Esophagus muscularis mucosa (tissue), 4 donors: Measurements from ENCODE around the gene CCT7. TPM values are rescaled to one million over a fixed set of nuclear protein-coding genes. Genes with fewer than 3 reads are reported as not detected.

ENCODE experiments used
- DNase-seq: peaks from one replicate; pipeline ENCODE4 v3.0.0-alpha.2; 2017; ENCODE audit errors: extremely low spot score
- H3K27ac ChIP-seq, 4 donors: fragments of 200-600 bp; sonication (generic); replicated peaks in 1 of 4; 1 replicate in 3 of 4; 2 replicates in 1 of 4; pipeline ENCODE4 v1.5.1; 2016 to 2019; ENCODE audit warnings: mild to moderate bottlenecking in 1 of 4
- H3K27me3 ChIP-seq, 4 donors: fragments of 200-600 bp; sonication (generic); one replicate each; pipeline versions ENCODE4 v1.5.1 to v1.6.0; 2016 to 2019
- H3K36me3 ChIP-seq, 4 donors: fragments of 200-600 bp; sonication (generic); one replicate each; pipeline ENCODE4 v1.5.1; 2016 to 2019
- H3K4me1 ChIP-seq, 4 donors: fragments of 200-600 bp; sonication (generic); one replicate each; pipeline ENCODE4 v1.5.1; 2016 to 2019
- H3K4me3 ChIP-seq, 4 donors: fragments of 200-600 bp; sonication (generic); 1 replicate in 2 of 4; 2 replicates in 2 of 4; pipeline ENCODE4 v1.5.1; 2016 to 2019; ENCODE audit warnings: mild to moderate bottlenecking in 4 of 4, moderate library complexity in 1 of 4
- H3K9me3 ChIP-seq, 4 donors: fragments of 200-600 bp; sonication (generic); 1 replicate in 3 of 4; 2 replicates in 1 of 4; pipeline ENCODE4 v1.5.1; 2016 to 2019
- EP300 ChIP-seq: sonication (generic); formaldehyde crosslinking; IDR thresholded peaks from one replicate; pipeline ENCODE4 v1.6.1; 2017; ENCODE audit warnings: antibody characterized with exemption
- POLR2A ChIP-seq: fragments of 450-650 bp; IDR thresholded peaks from one replicate; pipeline ENCODE4 v1.6.1; 2017; ENCODE audit warnings: antibody characterized with exemption, moderate library complexity, mild to moderate bottlenecking, low read depth
- POLR2AphosphoS5 ChIP-seq, 2 donors: sonication (generic); formaldehyde crosslinking; IDR thresholded peaks; one replicate each; pipeline ENCODE4 v1.6.1; 2017; ENCODE audit warnings: antibody characterized with exemption in 2 of 2
- WGBS: methylation state at CpG from one replicate; pipeline ENCODE4 v1.1.5; 2018; 5-methylcytosine and 5-hydroxymethylcytosine counted together
- intact Hi-C: fragments of 100-400 bp; cut with DNase I; formaldehyde crosslinking; loops from one replicate; pipeline ENCODE4 v1.15.1; 2023
- total RNA-seq, 4 donors: library from RNA; depleted of rRNA; stranded (reverse); fragments of >200 nt; gene quantifications; one replicate each; pipeline versions ENCODE4 v1.1.0 to v1.2.1, GENCODE V29; 2016
- TF ChIP-seq, protein P1 (sequence below), 3 experiments: fragments of 200-600 bp in 2 of 3; fragments of 450-650 bp in 1 of 3; sonication (generic) in 2 of 3; IDR thresholded peaks; one replicate each; pipeline ENCODE4 v1.5.1; 2017 to 2019; ENCODE audit warnings: antibody characterized with exemption in 3 of 3, mild to moderate bottlenecking in 2 of 3, moderate library complexity in 1 of 3

The CCT7 gene
- total RNA-seq, 4 donors from 2014 or later, result 193 to 244 (median 222) TPM

GRCh38 chr2:73250872-73251846 is 17.1 kb downstream of the CCT7 start:
- no peak overlapping the region for H3K27ac ChIP-seq
- TF ChIP-seq EP300 (no peak), POLR2A (no peak), POLR2AphosphoS5 (IDR thresholded peaks at IDR 0.05) (no peak)
- TF ChIP-seq, protein P1, sequence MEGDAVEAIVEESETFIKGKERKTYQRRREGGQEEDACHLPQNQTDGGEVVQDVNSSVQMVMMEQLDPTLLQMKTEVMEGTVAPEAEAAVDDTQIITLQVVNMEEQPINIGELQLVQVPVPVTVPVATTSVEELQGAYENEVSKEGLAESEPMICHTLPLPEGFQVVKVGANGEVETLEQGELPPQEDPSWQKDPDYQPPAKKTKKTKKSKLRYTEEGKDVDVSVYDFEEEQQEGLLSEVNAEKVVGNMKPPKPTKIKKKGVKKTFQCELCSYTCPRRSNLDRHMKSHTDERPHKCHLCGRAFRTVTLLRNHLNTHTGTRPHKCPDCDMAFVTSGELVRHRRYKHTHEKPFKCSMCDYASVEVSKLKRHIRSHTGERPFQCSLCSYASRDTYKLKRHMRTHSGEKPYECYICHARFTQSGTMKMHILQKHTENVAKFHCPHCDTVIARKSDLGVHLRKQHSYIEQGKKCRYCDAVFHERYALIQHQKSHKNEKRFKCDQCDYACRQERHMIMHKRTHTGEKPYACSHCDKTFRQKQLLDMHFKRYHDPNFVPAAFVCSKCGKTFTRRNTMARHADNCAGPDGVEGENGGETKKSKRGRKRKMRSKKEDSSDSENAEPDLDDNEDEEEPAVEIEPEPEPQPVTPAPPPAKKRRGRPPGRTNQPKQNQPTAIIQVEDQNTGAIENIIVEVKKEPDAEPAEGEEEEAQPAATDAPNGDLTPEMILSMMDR (IDR thresholded peaks at IDR 0.05), result no peak
- peaks cover 71 to 91% (median 90%) of the 10 kb centered on the region in 4 donors for H3K36me3 ChIP-seq
- intact Hi-C loops, result no loop called here
- no peaks in the 10 kb centered on the region for H3K27me3 ChIP-seq
- H3K4me1 ChIP-seq, result no peaks in the 10 kb centered on the region
- H3K9me3 ChIP-seq, result no peaks in the 10 kb centered on the region
- WGBS, result 92% methylated on average over 14 of the region's 17 CpGs
- no peak overlapping the region for H3K4me3 ChIP-seq
- no peak for DNase-seq

DNA sequence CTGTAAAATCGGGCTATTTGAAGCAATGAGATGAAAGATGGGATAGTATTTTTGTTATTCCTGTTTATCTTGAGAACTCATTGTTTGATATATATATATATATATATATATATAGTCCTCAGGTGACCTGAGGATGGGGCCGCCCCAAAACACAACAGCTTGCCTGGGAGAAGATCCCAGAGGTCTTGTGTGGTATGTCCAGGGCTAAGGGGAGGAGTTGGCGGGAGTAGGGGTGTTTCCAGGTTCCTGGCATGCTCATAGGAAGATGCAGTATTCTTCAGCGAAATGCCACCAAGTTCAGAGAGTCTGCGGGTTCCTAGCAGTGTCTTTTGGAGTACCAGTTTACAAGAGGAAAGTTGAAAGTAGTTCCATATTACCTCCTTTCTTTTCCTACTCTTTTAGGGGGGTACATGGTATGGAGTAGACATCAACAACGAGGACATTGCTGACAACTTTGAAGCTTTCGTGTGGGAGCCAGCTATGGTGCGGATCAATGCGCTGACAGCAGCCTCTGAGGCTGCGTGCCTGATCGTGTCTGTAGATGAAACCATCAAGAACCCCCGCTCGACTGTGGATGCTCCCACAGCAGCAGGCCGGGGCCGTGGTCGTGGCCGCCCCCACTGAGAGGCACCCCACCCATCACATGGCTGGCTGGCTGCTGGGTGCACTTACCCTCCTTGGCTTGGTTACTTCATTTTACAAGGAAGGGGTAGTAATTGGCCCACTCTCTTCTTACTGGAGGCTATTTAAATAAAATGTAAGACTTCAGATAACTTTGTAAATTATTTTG is 18.3 kb downstream of the CCT7 start:
- intact Hi-C loops, result no loop called here
- no peak for TF ChIP-seq EP300
- no peak for TF ChIP-seq POLR2AphosphoS5 (IDR thresholded peaks at IDR 0.05)
- TF ChIP-seq, protein P1 (IDR thresholded peaks at IDR 0.05), result no peak
- TF ChIP-seq POLR2A, result no peak
- H3K27ac ChIP-seq, result no peak overlapping the region
- H3K4me1 ChIP-seq, result no peaks in the 10 kb centered on the region
- peaks cover 60 to 79% (median 77%) of the 10 kb centered on the region in 4 donors for H3K36me3 ChIP-seq
- H3K4me3 ChIP-seq, result no peak overlapping the region
- 91% methylated on average over 17 of the region's 17 CpGs for WGBS
- DNase-seq, result no peak
- H3K9me3 ChIP-seq, result no peaks in the 10 kb centered on the region
- H3K27me3 ChIP-seq, result no peaks in the 10 kb centered on the region

DNA sequence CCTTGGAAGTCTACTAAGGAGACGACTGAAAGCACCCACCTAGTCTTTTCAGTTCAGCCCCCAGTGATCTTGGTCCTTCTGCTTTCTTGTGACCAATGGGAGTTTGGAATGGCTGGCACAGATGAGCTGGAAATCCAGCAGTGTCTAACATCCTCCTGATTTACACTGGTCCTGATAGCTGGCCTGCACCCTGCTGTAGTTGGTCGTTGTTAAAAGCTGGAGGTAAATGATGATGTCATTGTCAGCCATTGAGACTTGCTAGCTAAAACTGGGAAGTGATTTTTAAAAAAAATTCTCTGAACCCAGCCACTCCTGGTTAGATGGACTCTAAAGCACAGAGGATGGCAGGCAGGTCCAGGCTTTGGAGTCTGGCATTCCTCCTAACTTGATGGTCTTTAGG is 19.3 kb downstream of the CCT7 start:
- Histone ChIP-seq H3K27ac (no peak overlapping the region), H3K36me3 (peaks cover 50 to 70% (median 69%) of the 10 kb centered on the region in 4 donors), H3K9me3 (no peaks in the 10 kb centered on the region), H3K27me3 (no peaks in the 10 kb centered on the region), H3K4me3 (no peak overlapping the region), H3K4me1 (no peaks in the 10 kb centered on the region)
- intact Hi-C loops, result no loop called here
- no peak for DNase-seq
- TF ChIP-seq, protein P1 (IDR thresholded peaks at IDR 0.05), result no peak
- no peak for TF ChIP-seq EP300
- no peak for TF ChIP-seq POLR2A
- TF ChIP-seq POLR2AphosphoS5 (IDR thresholded peaks at IDR 0.05), result no peak
- WGBS, result 51% methylated on average over 2 of the region's 2 CpGs

- WGBS, result 100% methylated on average over 3 of the region's 3 CpGs
- no peak for TF ChIP-seq POLR2A
- TF ChIP-seq POLR2AphosphoS5 (IDR thresholded peaks at IDR 0.05), result no peak
- TF ChIP-seq, protein P1 (IDR thresholded peaks at IDR 0.05), result no peak
- no peak for TF ChIP-seq EP300
- Histone ChIP-seq H3K4me1 (no peaks in the 10 kb centered on the region), H3K27ac (no peak overlapping the region), H3K9me3 (no peaks in the 10 kb centered on the region), H3K36me3 (peaks cover 45 to 69% (median 65%) of the 10 kb centered on the region in 4 donors), H3K27me3 (no peaks in the 10 kb centered on the region), H3K4me3 (no peak overlapping the region)
- intact Hi-C loops, result no loop called here
- DNase-seq, result no peak
These were observed 19.8 kb downstream of the CCT7 start for GRCh38 chr2:73253901-73254300.
